ENCODE measurements around the gene TNFRSF12A. TPM values are rescaled to one million over a fixed set of nuclear protein-coding genes. Genes with fewer than 3 reads are reported as not detected.
"Not testable (repeated sequence)": the region's sequence is repeated elsewhere in the genome, so short reads cannot be mapped to it uniquely, and the experiment has no call there.

The TNFRSF12A gene
- total RNA-seq, 1 donor, result 8.2 TPM

DNA sequence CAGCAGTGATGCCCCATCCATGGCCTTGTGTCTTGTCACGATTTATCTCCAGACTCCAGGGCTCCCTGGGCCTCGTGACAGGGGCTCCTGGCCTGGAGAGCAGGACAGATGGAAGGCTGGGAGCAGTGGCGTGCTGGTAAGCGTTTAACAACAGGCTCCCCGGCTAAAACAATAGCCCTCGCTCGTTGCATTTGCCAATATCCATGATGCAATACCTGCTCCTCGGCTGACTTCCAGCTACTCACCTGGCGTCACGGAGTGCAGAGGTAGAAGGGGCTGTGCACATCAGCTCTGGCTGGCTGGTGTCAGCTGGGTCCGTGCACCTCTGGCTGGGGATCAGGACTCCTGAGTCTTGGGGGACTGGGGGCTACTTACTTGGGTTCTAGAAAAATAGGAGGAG, 18.1 kb downstream of the TNFRSF12A start:
- H3K9me3 ChIP-seq (ENCODE audit: low read depth, low read length), result no peaks in the 10 kb centered on the region

GRCh38 chr16:3038896-3039295, 18.7 kb downstream of the TNFRSF12A start:
- peaks cover 17% of the 10 kb centered on the region for H3K4me1 ChIP-seq (ENCODE audit: insufficient read depth, low read length)
- H3K4me3 ChIP-seq (ENCODE audit: low read length), result no peak overlapping the region
- H3K27me3 ChIP-seq (ENCODE audit: insufficient read depth, low read length), result peaks cover 49% of the 10 kb centered on the region
- no peaks in the 10 kb centered on the region for H3K9me3 ChIP-seq (ENCODE audit: low read depth, low read length)

More for the DNA sequence above, 18.1 kb downstream of the TNFRSF12A start:
- peaks cover 49% of the 10 kb centered on the region for H3K27me3 ChIP-seq (ENCODE audit: insufficient read depth, low read length)
- H3K4me3 ChIP-seq (ENCODE audit: low read length), result no peak overlapping the region
- peaks cover 15% of the 10 kb centered on the region for H3K4me1 ChIP-seq (ENCODE audit: insufficient read depth, low read length)

DNA sequence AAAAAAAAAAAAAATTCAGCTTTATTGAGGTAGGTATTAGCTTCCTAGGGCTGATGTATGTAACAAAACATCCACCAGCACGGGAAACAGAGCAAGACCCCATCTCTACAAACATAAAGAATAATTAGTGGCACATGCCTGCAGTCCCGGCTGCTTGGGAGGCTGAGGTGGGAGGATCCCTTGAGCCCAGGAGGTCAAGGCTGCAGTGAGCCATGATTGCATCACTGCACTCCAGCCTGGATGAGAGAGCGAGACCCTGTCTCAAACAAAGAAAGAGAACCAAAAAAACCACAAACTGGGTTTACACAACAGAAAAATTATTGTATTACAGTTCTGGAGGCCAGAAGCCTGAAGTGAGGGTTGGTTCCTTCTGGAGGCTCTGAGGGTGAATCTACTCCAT, 22.2 kb downstream of the TNFRSF12A start:
- peaks cover 36% of the 10 kb centered on the region for H3K27me3 ChIP-seq (ENCODE audit: insufficient read depth, low read length)
- no peak overlapping the region for H3K4me3 ChIP-seq (ENCODE audit: low read length)
- peaks cover 38% of the 10 kb centered on the region for H3K4me1 ChIP-seq (ENCODE audit: insufficient read depth, low read length)
- no peaks in the 10 kb centered on the region for H3K9me3 ChIP-seq (ENCODE audit: low read depth, low read length)

GRCh38 chr16:3044708-3045107, 24.5 kb downstream of the TNFRSF12A start:
- Histone ChIP-seq H3K4me3 (ENCODE audit: low read length) (no peak overlapping the region), H3K4me1 (ENCODE audit: insufficient read depth, low read length) (peaks cover 61% of the 10 kb centered on the region), H3K9me3 (ENCODE audit: low read depth, low read length) (no peaks in the 10 kb centered on the region), H3K27me3 (ENCODE audit: insufficient read depth, low read length) (peaks cover 21% of the 10 kb centered on the region)

DNA sequence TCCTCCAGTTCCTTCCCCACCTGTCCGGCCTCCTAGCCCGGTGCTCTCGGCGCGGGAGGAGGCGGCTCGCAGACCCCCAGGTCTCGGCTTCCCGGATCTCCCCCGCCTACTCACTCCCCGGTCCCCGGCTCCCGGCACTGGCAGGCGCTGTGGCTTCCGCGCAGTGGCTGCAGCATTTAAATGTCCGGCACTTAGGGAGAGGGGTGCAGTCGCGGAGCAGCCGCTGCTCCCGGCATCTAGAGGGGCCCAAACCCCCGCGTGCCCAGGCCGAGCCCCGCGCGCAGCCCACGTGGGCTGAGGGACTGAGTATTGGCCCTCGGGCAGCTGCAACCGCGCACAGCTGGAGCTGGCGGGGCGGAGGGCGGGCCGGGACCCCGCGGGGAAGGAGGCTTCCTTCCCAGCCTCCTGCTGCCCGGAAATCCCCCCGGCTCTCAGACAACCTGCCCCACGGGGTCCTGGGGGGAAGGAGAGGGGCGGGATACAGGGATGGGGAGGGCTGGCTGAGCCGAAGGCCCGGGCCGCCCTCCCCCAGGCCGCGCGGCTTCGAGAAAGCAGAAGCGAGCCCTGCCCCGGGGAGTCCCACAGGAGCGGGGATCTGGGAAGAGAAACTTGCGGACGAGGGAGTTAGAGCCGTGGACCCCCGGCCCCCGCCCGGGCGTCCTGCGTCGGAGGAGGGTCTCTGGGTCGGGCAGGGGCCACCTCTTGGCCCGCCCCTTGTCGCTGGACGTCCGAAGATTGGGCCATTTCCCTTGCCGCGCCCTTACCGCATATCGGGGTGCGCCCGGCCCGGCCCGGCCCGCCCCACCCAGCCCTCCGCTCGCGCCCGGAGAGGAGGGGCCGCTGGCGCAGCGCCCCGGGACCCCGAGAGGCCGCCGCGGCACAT, 25.8 kb downstream of the TNFRSF12A start, which contains the start of gene MMP25:
TSS of gene MMP25 (plus strand) at position 804 of the 883 bp plus-strand sequence. CDS start 357 bp downstream, outside the sequence.
- no peaks in the 10 kb centered on the region for H3K9me3 ChIP-seq (ENCODE audit: low read depth, low read length)
- H3K4me1 ChIP-seq (ENCODE audit: insufficient read depth, low read length), result peaks cover 74% of the 10 kb centered on the region
- H3K4me3 ChIP-seq (ENCODE audit: low read length), result peak within 1 kb of the TSS; percentile 41
- peaks cover 21% of the 10 kb centered on the region for H3K27me3 ChIP-seq (ENCODE audit: insufficient read depth, low read length)

- no peaks in the 10 kb centered on the region for H3K9me3 ChIP-seq (ENCODE audit: low read depth, low read length)
- peak overlapping the region; percentile 41 for H3K4me3 ChIP-seq (ENCODE audit: low read length)
- peaks cover 21% of the 10 kb centered on the region for H3K27me3 ChIP-seq (ENCODE audit: insufficient read depth, low read length)
- peaks cover 83% of the 10 kb centered on the region for H3K4me1 ChIP-seq (ENCODE audit: insufficient read depth, low read length)
Measured at GRCh38 chr16:3046641-3047386, 26.6 kb downstream of the TNFRSF12A start.

DNA sequence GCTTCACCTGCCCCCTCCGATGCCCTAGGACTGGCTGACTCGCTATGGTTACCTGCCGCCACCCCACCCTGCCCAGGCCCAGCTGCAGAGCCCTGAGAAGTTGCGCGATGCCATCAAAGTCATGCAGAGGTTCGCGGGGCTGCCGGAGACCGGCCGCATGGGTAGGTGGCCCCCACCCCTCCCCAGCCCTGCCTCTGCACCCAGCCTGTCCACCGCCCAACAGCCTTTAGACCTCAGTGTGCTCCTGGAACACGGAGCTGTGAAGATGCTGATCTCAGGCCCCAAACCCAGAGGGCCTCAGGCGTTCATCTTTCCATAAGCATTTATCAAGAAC, 27.2 kb downstream of the TNFRSF12A start:
- H3K4me3 ChIP-seq (ENCODE audit: low read length), result peak overlapping the region; percentile 41
- no peaks in the 10 kb centered on the region for H3K9me3 ChIP-seq (ENCODE audit: low read depth, low read length)
- H3K27me3 ChIP-seq (ENCODE audit: insufficient read depth, low read length), result peaks cover 21% of the 10 kb centered on the region
- H3K4me1 ChIP-seq (ENCODE audit: insufficient read depth, low read length), result peaks cover 87% of the 10 kb centered on the region

DNA sequence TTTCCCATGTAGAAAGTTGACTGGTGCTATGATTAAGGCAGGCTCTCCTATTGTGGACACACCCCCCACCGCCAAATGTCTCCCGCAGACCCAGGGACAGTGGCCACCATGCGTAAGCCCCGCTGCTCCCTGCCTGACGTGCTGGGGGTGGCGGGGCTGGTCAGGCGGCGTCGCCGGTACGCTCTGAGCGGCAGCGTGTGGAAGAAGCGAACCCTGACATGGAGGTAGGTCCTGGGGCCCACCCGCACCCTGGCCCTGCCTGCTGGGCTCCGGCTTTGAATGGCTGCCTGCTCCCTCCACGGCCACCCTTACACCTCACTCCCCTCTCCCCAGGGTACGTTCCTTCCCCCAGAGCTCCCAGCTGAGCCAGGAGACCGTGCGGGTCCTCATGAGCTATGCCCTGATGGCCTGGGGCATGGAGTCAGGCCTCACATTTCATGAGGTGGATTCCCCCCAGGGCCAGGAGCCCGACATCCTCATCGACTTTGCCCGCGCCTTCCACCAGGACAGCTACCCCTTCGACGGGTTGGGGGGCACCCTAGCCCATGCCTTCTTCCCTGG, 29.8 kb downstream of the TNFRSF12A start:
- Histone ChIP-seq H3K9me3 (ENCODE audit: low read depth, low read length) (no peaks in the 10 kb centered on the region), H3K27me3 (ENCODE audit: insufficient read depth, low read length) (peaks cover 3% of the 10 kb centered on the region), H3K4me1 (ENCODE audit: insufficient read depth, low read length) (peaks cover 93% of the 10 kb centered on the region), H3K4me3 (ENCODE audit: low read length) (peak overlapping the region; percentile 20)

DNA sequence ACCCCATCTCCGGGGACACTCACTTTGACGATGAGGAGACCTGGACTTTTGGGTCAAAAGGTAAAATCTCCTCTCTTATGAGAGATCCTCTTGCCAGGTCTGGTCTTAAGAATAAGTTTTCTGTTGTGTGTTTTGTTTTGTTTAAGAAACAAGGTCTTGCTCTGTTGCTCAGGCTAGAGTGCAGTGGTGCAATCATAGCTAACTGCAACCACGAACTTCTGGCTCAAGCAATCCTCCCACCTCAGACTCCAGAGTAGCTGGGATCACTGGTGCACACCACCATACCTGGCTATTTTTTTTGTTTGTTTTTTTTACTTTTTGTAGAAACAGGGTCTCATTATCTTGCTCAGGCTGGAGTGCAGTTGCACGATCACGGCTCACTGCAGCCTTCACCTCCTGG, 30.3 kb downstream of the TNFRSF12A start:
- Histone ChIP-seq H3K27me3 (ENCODE audit: insufficient read depth, low read length) (peaks cover 3% of the 10 kb centered on the region), H3K4me1 (ENCODE audit: insufficient read depth, low read length) (peaks cover 94% of the 10 kb centered on the region), H3K9me3 (ENCODE audit: low read depth, low read length) (no peaks in the 10 kb centered on the region), H3K4me3 (ENCODE audit: low read length) (peak overlapping the region; percentile 20)

- Histone ChIP-seq H3K9me3 (ENCODE audit: low read depth, low read length) (no peaks in the 10 kb centered on the region), H3K27me3 (ENCODE audit: insufficient read depth, low read length) (peaks cover 3% of the 10 kb centered on the region), H3K4me3 (ENCODE audit: low read length) (peak overlapping the region; percentile 20), H3K4me1 (ENCODE audit: insufficient read depth, low read length) (peaks cover 94% of the 10 kb centered on the region)
Measured at GRCh38 chr16:3051009-3051408, 30.8 kb downstream of the TNFRSF12A start.

- Histone ChIP-seq H3K9me3 (ENCODE audit: low read depth, low read length) (no peaks in the 10 kb centered on the region), H3K27me3 (ENCODE audit: insufficient read depth, low read length) (peaks cover 3% of the 10 kb centered on the region), H3K4me1 (ENCODE audit: insufficient read depth, low read length) (peaks cover 93% of the 10 kb centered on the region), H3K4me3 (ENCODE audit: low read length) (no peak overlapping the region)
Measured at GRCh38 chr16:3051494-3051893, 31.3 kb downstream of the TNFRSF12A start.

GRCh38 chr16:3052571-3053329, 32.6 kb downstream of the TNFRSF12A start:
- H3K4me1 ChIP-seq (ENCODE audit: insufficient read depth, low read length), result peaks cover 93% of the 10 kb centered on the region
- not testable (repeated sequence) for H3K27me3 ChIP-seq (ENCODE audit: insufficient read depth, low read length); H3K4me3 ChIP-seq (ENCODE audit: low read length); H3K9me3 ChIP-seq (ENCODE audit: low read depth, low read length)

- not testable (repeated sequence) for H3K9me3 ChIP-seq (ENCODE audit: low read depth, low read length); H3K4me3 ChIP-seq (ENCODE audit: low read length); H3K27me3 ChIP-seq (ENCODE audit: insufficient read depth, low read length)
- peaks cover 93% of the 10 kb centered on the region for H3K4me1 ChIP-seq (ENCODE audit: insufficient read depth, low read length)
Measured at GRCh38 chr16:3053330-3053710, 33.2 kb downstream of the TNFRSF12A start.

GRCh38 chr16:3054965-3055733, 35.0 kb downstream of the TNFRSF12A start:
- H3K27me3 ChIP-seq (ENCODE audit: insufficient read depth, low read length), result no peaks in the 10 kb centered on the region
- H3K4me1 ChIP-seq (ENCODE audit: insufficient read depth, low read length), result peaks cover 86% of the 10 kb centered on the region
- H3K9me3 ChIP-seq (ENCODE audit: low read depth, low read length), result no peaks in the 10 kb centered on the region
- H3K4me3 ChIP-seq (ENCODE audit: low read length), result peak overlapping the region; percentile 3

Data from mononuclear cell (primary cell).